ENCODE data around the gene ERCC4. TPM values are rescaled to one million over a fixed set of nuclear protein-coding genes. Genes with fewer than 3 reads are reported as not detected.

Gene ERCC4
- polyA plus RNA-seq, 2 of the 4 experiments (the other 2 are of a cell fraction) = 5.9 to 15.1 TPM

DNA sequence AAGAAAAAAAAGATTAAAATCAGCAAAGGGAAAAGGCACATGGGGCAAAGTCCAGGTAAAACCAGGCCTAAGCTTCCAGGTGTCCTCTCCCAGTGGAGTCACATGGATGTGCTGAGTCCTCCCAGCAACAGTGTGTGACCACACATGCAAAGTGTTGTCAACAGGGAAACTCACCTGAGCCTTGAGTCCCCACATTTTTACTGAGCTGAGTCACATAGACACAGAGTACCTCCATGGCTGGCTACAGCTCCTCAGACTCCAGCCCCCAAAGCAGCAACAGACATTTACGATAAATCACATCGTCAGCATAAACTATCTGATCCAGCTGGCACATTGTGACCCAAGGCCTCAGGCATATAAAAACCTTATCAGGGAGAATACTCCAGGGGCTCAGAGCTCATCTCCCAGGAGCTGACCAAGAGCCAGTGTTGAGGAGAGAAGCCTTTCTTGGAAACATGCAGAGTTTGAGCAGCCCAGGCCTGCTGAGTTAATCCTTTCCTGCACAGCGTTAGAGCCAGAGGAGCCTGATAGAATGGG is 20.5 kb downstream of the ERCC4 start:
- no peak overlapping the region for H3K4me2 ChIP-seq
- WGBS (ENCODE audit: missing lambda C conversion rate) = 87% methylated on average over 3 of the region's 3 CpGs
- no peak for ATAC-seq
- H3K9me3 ChIP-seq = no peaks in the 10 kb centered on the region
- peak overlapping the region in 1 of 2 experiments; percentile 1; a peak in 2 of 6 replicates for H3K27ac ChIP-seq
- CTCF ChIA-PET = interaction anchor here (0.6 to 1.4 kb wide), 3 partner anchors 17 to 309 kb away, joined by 3 to 4 read pairs (median 3); no protein-coding TSS in a partner anchor
- H3K4me3 ChIP-seq = no peak overlapping the region
- FAIRE-seq = no peak
- no peak for DNase-seq (ENCODE audit: low read depth in 1 of 2, low spot score in 1 of 2)
- peaks cover 29% of the 10 kb centered on the region for H3K4me1 ChIP-seq
- no peak for TF ChIP-seq POLR2A (IDR thresholded peaks at IDR 0.05; ENCODE audit: low read length)
- TF ChIP-seq MAFK (IDR thresholded peaks at IDR 0.05; ENCODE audit: partially characterized antibody) = peak; percentile 84
- TF ChIP-seq RFX5 (IDR thresholded peaks at IDR 0.05) = no peak
- no peak for TF ChIP-seq HOXB13 (CRISPR knock-in tag; IDR thresholded peaks at IDR 0.05; ENCODE audit: low read depth)
- POLR2A ChIA-PET = no interaction called here

DNA sequence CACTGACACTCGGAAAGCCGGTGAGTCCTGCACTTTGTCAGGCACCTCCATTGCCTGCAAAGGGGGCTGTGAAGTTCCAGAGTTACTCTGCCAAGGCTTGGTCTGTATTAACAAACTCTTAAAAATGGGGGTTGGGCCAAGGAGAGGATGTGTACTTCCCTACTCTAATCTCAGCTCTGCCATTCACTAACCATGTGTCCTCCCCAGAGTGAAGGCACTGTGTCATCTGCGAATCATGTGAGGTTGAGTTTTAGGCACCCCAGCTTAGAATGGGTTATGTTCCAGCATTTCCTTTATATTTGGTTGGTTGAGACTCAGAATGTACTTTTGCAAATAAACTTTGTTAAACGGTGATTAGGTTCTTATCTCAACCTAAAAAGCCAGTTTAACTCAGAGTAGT is 24.9 kb downstream of the ERCC4 start:
- WGBS (ENCODE audit: missing lambda C conversion rate) = 96% methylated on average over 4 of the region's 4 CpGs
- ChIA-PET POLR2A (no interaction called here), CTCF (no interaction called here)
- no peak for ATAC-seq
- DNase-seq (ENCODE audit: low read depth in 1 of 2, low spot score in 1 of 2) = no peak
- peaks cover 6% of the 10 kb centered on the region; the same call in 2 of the 3 replicates for H3K4me1 ChIP-seq
- no peak overlapping the region for H3K4me2 ChIP-seq
- no peaks in the 10 kb centered on the region for H3K9me3 ChIP-seq
- no peak overlapping the region for H3K4me3 ChIP-seq
- TF ChIP-seq POLR2AphosphoS2 (conservative IDR thresholded peaks at IDR 0.05; ENCODE audit: low read length) (no peak), FOSL2 (IDR thresholded peaks at IDR 0.05) (no peak), FOSL2 (CRISPR knock-in tag; IDR thresholded peaks at IDR 0.05) (no peak), MYC (IDR thresholded peaks at IDR 0.05; ENCODE audit: borderline replicate concordance, low read length) (no peak), ZNF302 (CRISPR knock-in tag; IDR thresholded peaks at IDR 0.05) (no peak), HEYL (CRISPR knock-in tag; IDR thresholded peaks at IDR 0.05) (no peak), HOXB5 (CRISPR knock-in tag; IDR thresholded peaks at IDR 0.05) (no peak), ESRRA (IDR thresholded peaks at IDR 0.05; ENCODE audit: borderline replicate concordance, low read length) (no peak), SMC3 (IDR thresholded peaks at IDR 0.05) (no peak), NR3C1 (IDR thresholded peaks at IDR 0.05) (no peak), CHD4 (IDR thresholded peaks at IDR 0.05; ENCODE audit: borderline replicate concordance) (no peak), BHLHE40 (IDR thresholded peaks at IDR 0.05; ENCODE audit: low read depth, low read length) (no peak), HOXA7 (CRISPR knock-in tag; IDR thresholded peaks at IDR 0.05) (no peak), ZFP36 (IDR thresholded peaks at IDR 0.05; ENCODE audit: borderline replicate concordance, partially characterized antibody) (no peak), ZC3H11A (IDR thresholded peaks at IDR 0.05) (no peak)
- TF ChIP-seq, protein P1, sequence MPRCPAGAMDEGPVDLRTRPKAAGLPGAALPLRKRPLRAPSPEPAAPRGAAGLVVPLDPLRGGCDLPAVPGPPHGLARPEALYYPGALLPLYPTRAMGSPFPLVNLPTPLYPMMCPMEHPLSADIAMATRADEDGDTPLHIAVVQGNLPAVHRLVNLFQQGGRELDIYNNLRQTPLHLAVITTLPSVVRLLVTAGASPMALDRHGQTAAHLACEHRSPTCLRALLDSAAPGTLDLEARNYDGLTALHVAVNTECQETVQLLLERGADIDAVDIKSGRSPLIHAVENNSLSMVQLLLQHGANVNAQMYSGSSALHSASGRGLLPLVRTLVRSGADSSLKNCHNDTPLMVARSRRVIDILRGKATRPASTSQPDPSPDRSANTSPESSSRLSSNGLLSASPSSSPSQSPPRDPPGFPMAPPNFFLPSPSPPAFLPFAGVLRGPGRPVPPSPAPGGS (IDR thresholded peaks at IDR 0.05) = no peak
- TF ChIP-seq, protein P2, sequence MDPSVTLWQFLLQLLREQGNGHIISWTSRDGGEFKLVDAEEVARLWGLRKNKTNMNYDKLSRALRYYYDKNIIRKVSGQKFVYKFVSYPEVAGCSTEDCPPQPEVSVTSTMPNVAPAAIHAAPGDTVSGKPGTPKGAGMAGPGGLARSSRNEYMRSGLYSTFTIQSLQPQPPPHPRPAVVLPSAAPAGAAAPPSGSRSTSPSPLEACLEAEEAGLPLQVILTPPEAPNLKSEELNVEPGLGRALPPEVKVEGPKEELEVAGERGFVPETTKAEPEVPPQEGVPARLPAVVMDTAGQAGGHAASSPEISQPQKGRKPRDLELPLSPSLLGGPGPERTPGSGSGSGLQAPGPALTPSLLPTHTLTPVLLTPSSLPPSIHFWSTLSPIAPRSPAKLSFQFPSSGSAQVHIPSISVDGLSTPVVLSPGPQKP (IDR thresholded peaks at IDR 0.05; ENCODE audit: low read depth, low read length) = no peak
- TF ChIP-seq, protein P3, sequence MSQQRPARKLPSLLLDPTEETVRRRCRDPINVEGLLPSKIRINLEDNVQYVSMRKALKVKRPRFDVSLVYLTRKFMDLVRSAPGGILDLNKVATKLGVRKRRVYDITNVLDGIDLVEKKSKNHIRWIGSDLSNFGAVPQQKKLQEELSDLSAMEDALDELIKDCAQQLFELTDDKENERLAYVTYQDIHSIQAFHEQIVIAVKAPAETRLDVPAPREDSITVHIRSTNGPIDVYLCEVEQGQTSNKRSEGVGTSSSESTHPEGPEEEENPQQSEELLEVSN (IDR thresholded peaks at IDR 0.05; ENCODE audit: borderline replicate concordance, low read depth) = no peak
- no peak overlapping the region for H3K27ac ChIP-seq
- FAIRE-seq = no peak
